Aorta (tissue), 5 donors: ENCODE data around the gene LEPROT. TPM values are rescaled to one million over a fixed set of nuclear protein-coding genes. Genes with fewer than 3 reads are reported as not detected.

Experiments
- ATAC-seq: fragments of 200-7000 bp; cut with Tn5 transposase; one replicate; pipeline ENCODE4 v1.9.1; 2022; ENCODE audit warnings: moderate library complexity; ENCODE audit not compliant: low FRiP score
- DNase-seq, 2 donors: peaks; one replicate each; pipeline ENCODE4 v3.0.0-alpha.2; 2020
- H3K27ac ChIP-seq, 2 donors: one replicate each; pipeline ENCODE4 v1.5.1; 2013; ENCODE audit warnings: low read length in 2 of 2, mild to moderate bottlenecking in 2 of 2, moderate library complexity in 2 of 2, control low read depth in 1 of 2, inconsistent platforms in 1 of 2, low read depth in 1 of 2
- H3K27me3 ChIP-seq, 2 donors: one replicate each; pipeline ENCODE4 v1.6.1; 2013; ENCODE audit warnings: control low read depth in 1 of 2, low read length in 1 of 2, mild to moderate bottlenecking in 1 of 2, moderate library complexity in 1 of 2; ENCODE audit not compliant: insufficient read depth in 2 of 2, control insufficient read depth in 1 of 2
- H3K36me3 ChIP-seq, 2 donors: one replicate each; pipeline ENCODE4 v1.6.1; 2013; ENCODE audit warnings: control low read depth in 1 of 2, low read length in 1 of 2, mild to moderate bottlenecking in 1 of 2; ENCODE audit not compliant: insufficient read depth in 2 of 2, control insufficient read depth in 1 of 2
- H3K4me1 ChIP-seq, 2 donors: one replicate each; pipeline ENCODE4 v1.6.1; 2013; ENCODE audit warnings: low read length in 2 of 2, control low read depth in 1 of 2, mild to moderate bottlenecking in 1 of 2, moderate library complexity in 1 of 2; ENCODE audit not compliant: insufficient read depth in 2 of 2, control insufficient read depth in 1 of 2
- H3K4me3 ChIP-seq, 2 donors: one replicate each; pipeline ENCODE4 v1.5.1; 2013; ENCODE audit warnings: low read length in 2 of 2, control low read depth in 1 of 2, mild to moderate bottlenecking in 1 of 2
- H3K9me3 ChIP-seq: one replicate; pipeline ENCODE4 v1.6.1; 2013; ENCODE audit warnings: mild to moderate bottlenecking, low read length; ENCODE audit not compliant: control insufficient read depth
- WGBS, 2 donors: extraction: QIAGEN DNeasy Blood & Tissue Kit; methylation state at CpG; one replicate each; pipeline ENCODE4 v1.1.7; 2013; 5-methylcytosine and 5-hydroxymethylcytosine counted together
- intact Hi-C, 2 donors: fragments of 100-400 bp; cut with DNase I; formaldehyde crosslinking; loops; one replicate each; pipeline versions ENCODE4 v1.14.2 to v1.15.0; 2022
- polyA plus RNA-seq, 2 donors: library from polyadenylated mRNA; stranded (reverse); fragments of 200-250 nt; gene quantifications; one replicate each; pipeline ENCODE4 v1.2.3, GENCODE V29; 2013
- total RNA-seq, 2 donors: library from RNA; stranded (reverse); fragmentation: NEBNext Ultra II Directional; extraction: Animal tissue kit (Norgen Biotek cat#: 25700); gene quantifications; one replicate each; pipeline ENCODE4 v1.2.1, GENCODE V29; 2021
- donor health status: healthy with polysubstance abuse.
- donor health status: Bipolar disorder and iron deficiency.
- donor health status: DM: no; HTN: no; CAD: no.
- donor health status: DM: no; HTN: no; CAD: no.
- donor health status: DM: yes; HTN: yes; CAD: no.

Gene LEPROT
- total and polyA plus RNA-seq, 4 donors: 48.5 to 136 (median 91.4) TPM

- H3K9me3 ChIP-seq: no peaks in the 10 kb centered on the region
- intact Hi-C loops: loop anchor here in 1 of 2 donors (10.0 kb wide), 1 partner anchor 161 kb away; no protein-coding TSS in a partner anchor
- H3K4me1 ChIP-seq: peaks cover 1 to 3% of the 10 kb centered on the region in 2 donors
- ATAC-seq: no peak
- H3K36me3 ChIP-seq: peaks cover 3 to 5% of the 10 kb centered on the region in 2 donors
- DNase-seq: no peak
- no peak overlapping the region for H3K4me3 ChIP-seq
- 91% methylated on average over 3 of the region's 3 CpGs for WGBS, 2 donors
- H3K27ac ChIP-seq: no peak overlapping the region
- no peaks in the 10 kb centered on the region for H3K27me3 ChIP-seq
These were observed 5.2 kb downstream of the LEPROT start for GRCh38 chr1:65425697-65426096.

- DNase-seq (no peak), ATAC-seq (no peak)
- H3K9me3 ChIP-seq: no peaks in the 10 kb centered on the region
- peaks cover 3 to 7% of the 10 kb centered on the region in 2 donors for H3K36me3 ChIP-seq
- intact Hi-C loops: loop anchor here in 1 of 2 donors (10.0 kb wide), 1 partner anchor 164 kb away; no protein-coding TSS in a partner anchor
- WGBS, 2 donors: 92 to 93% methylated on average over 2 of the region's 2 CpGs
- H3K4me3 ChIP-seq: no peak overlapping the region
- no peaks in the 10 kb centered on the region for H3K27me3 ChIP-seq
- H3K27ac ChIP-seq: no peak overlapping the region
- peaks cover 0 to 1% of the 10 kb centered on the region in 2 donors for H3K4me1 ChIP-seq
These were observed 8.6 kb downstream of the LEPROT start for GRCh38 chr1:65429078-65429477.

DNA sequence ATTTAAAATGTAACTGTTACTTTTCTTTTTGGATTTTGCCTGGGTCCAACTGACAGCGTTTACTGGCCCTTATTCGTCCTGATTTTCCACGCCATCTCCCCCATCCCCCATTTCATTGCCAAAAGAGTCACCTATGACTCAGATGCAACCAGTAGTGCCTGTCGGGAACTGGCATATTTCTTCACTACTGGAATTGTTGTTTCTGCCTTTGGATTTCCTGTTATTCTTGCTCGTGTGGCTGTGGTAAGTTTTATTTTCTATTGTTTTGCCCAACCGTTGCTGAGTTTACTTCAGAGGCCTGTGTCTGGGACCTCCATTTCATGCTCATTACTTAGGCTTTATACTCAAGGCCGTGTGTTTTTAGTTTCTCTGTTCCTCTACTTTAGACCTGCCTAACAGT, 9.3 kb downstream of the LEPROT start:
- DNase-seq (no peak), ATAC-seq (peak; percentile 65)
- intact Hi-C loops: loop anchor here (5.0 to 10.0 kb wide), 3 partner anchors 165 to 365 kb away; no protein-coding TSS in a partner anchor
- WGBS, 2 donors: 35 to 43% methylated on average over 7 of the region's 7 CpGs
- Histone ChIP-seq H3K27me3 (no peaks in the 10 kb centered on the region), H3K27ac (peak overlapping the region; percentile 23 to 36), H3K36me3 (peaks cover 3 to 7% of the 10 kb centered on the region in 2 donors), H3K4me3 (no peak overlapping the region), H3K9me3 (no peaks in the 10 kb centered on the region), H3K4me1 (peaks cover 0 to 1% of the 10 kb centered on the region in 2 donors)

DNA sequence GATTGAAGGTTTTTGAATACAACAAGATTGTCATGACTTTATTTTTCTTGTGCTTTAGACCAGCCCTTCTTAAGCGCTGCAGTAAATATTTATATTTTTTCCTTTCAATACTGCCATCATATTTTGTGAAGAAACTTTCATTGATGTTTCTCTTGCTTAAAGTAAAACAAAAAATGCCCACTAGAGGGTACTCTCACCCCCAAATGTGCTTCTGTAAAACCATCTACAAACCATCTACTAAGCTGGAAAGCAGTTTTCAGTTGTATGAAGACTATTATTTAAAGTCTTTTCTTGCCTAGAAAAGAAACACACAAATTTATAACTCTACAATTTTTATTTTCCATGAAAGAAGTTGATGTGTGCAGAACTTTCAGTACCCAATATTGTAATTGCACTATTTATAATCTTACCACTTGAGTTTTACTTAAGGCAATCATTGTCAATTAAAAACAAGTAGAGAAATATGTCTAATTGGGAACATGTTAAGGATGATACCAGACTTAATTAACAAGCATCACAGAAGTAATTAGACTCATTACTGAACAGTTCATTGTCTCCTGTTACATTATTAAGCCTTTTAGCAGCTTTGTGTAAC, 10.7 kb downstream of the LEPROT start:
- no peaks in the 10 kb centered on the region for H3K27me3 ChIP-seq
- no peak overlapping the region for H3K27ac ChIP-seq
- DNase-seq (no peak), ATAC-seq (no peak)
- H3K9me3 ChIP-seq: no peaks in the 10 kb centered on the region
- H3K4me3 ChIP-seq: no peak overlapping the region
- intact Hi-C loops: loop anchor here (5.0 to 10.0 kb wide), 2 partner anchors 256 to 366 kb away; no protein-coding TSS in a partner anchor
- H3K4me1 ChIP-seq: peaks cover 0 to 1% of the 10 kb centered on the region in 2 donors
- WGBS, 2 donors: 26 to 52% methylated on average over 1 of the region's 1 CpG
- peaks cover 0 to 3% of the 10 kb centered on the region in 2 donors for H3K36me3 ChIP-seq

GRCh38 chr1:65432918-65433317, 12.4 kb downstream of the LEPROT start:
- 76 to 77% methylated on average over 8 of the region's 8 CpGs for WGBS, 2 donors
- Histone ChIP-seq H3K4me3 (no peak overlapping the region), H3K27ac (no peak overlapping the region), H3K4me1 (peaks cover 0 to 1% of the 10 kb centered on the region in 2 donors), H3K9me3 (no peaks in the 10 kb centered on the region), H3K27me3 (no peaks in the 10 kb centered on the region), H3K36me3 (peaks cover 0 to 2% of the 10 kb centered on the region in 2 donors)
- DNase-seq (no peak), ATAC-seq (no peak)
- intact Hi-C loops: loop anchor here (5.0 to 10.0 kb wide), 2 partner anchors 254 to 368 kb away; no protein-coding TSS in a partner anchor

GRCh38 chr1:65434255-65434654, 13.8 kb downstream of the LEPROT start:
- H3K27me3 ChIP-seq: no peaks in the 10 kb centered on the region
- DNase-seq (no peak), ATAC-seq (no peak)
- H3K4me1 ChIP-seq: peaks cover 0 to under 1% of the 10 kb centered on the region in 2 donors
- intact Hi-C loops: loop anchor here (5.0 to 10.0 kb wide), 2 partner anchors 253 to 369 kb away; no protein-coding TSS in a partner anchor
- no peak overlapping the region for H3K4me3 ChIP-seq
- H3K27ac ChIP-seq: no peak overlapping the region
- peaks cover 0 to 2% of the 10 kb centered on the region in 2 donors for H3K36me3 ChIP-seq
- H3K9me3 ChIP-seq: no peaks in the 10 kb centered on the region
- 76 to 82% methylated on average over 1 of the region's 1 CpG for WGBS, 2 donors

- H3K36me3 ChIP-seq: peaks cover 0 to 2% of the 10 kb centered on the region in 2 donors
- intact Hi-C loops: loop anchor here (5.0 to 10.0 kb wide), 2 partner anchors 253 to 370 kb away; no protein-coding TSS in a partner anchor
- H3K9me3 ChIP-seq: no peaks in the 10 kb centered on the region
- H3K4me1 ChIP-seq: no peaks in the 10 kb centered on the region
- no peak for DNase-seq
- 88 to 93% methylated on average over 3 of the region's 3 CpGs for WGBS, 2 donors
- H3K27ac ChIP-seq: no peak overlapping the region
- no peak overlapping the region for H3K4me3 ChIP-seq
- ATAC-seq: no peak
- no peaks in the 10 kb centered on the region for H3K27me3 ChIP-seq
These were observed 14.3 kb downstream of the LEPROT start for GRCh38 chr1:65434760-65435159.

DNA sequence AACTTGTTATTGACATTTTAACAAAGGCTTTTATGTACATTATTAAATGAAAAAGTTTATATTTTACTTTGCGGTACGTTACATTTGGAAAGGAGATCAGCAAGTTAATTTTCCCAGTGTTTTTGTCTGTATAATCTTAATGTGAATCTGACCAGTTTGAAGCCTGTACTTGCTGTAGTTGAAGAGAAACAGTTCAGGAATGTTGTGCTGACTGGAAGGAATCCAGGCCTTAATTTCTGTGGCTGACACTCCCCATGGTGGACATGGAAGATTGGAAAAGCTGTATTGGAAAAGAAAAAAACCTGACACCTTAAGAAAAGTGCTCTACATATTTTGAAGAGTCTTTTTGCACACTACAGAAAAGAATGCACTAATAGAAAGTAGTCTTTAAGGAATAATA, 15.5 kb downstream of the LEPROT start:
- DNase-seq (no peak), ATAC-seq (no peak)
- H3K27ac ChIP-seq: no peak overlapping the region
- H3K9me3 ChIP-seq: no peaks in the 10 kb centered on the region
- WGBS, 2 donors: 6 to 15% methylated on average over 2 of the region's 2 CpGs
- intact Hi-C loops: loop anchor here in 1 of 2 donors (10.0 kb wide), 1 partner anchor 371 kb away; no protein-coding TSS in a partner anchor
- no peaks in the 10 kb centered on the region for H3K4me1 ChIP-seq
- peaks cover 0 to 2% of the 10 kb centered on the region in 2 donors for H3K36me3 ChIP-seq
- H3K27me3 ChIP-seq: no peaks in the 10 kb centered on the region
- no peak overlapping the region for H3K4me3 ChIP-seq

- H3K4me3 ChIP-seq: no peak overlapping the region
- no peak for ATAC-seq
- WGBS, 2 donors: 95 to 96% methylated on average over 7 of the region's 7 CpGs
- no peak overlapping the region for H3K27ac ChIP-seq
- no peaks in the 10 kb centered on the region for H3K36me3 ChIP-seq
- no peaks in the 10 kb centered on the region for H3K4me1 ChIP-seq
- DNase-seq: no peak
- no peaks in the 10 kb centered on the region for H3K27me3 ChIP-seq
- H3K9me3 ChIP-seq: peaks cover 1% of the 10 kb centered on the region
- intact Hi-C loops: loop anchor here in 1 of 2 donors (10.0 kb wide), 1 partner anchor 373 kb away; no protein-coding TSS in a partner anchor
These were observed 17.1 kb downstream of the LEPROT start for GRCh38 chr1:65437616-65438015.
